Right hindlimb (tissue), 1 donor: ENCODE data around the gene TMCO4.
"Not testable (repeated sequence)": the region's sequence is repeated elsewhere in the genome, so short reads cannot be mapped to it uniquely, and the experiment has no call there.

ENCODE experiments used
- DNase-seq: peaks from one replicate; pipeline ENCODE4 v3.0.0-alpha.2; 2018

TMCO4 gene

DNA sequence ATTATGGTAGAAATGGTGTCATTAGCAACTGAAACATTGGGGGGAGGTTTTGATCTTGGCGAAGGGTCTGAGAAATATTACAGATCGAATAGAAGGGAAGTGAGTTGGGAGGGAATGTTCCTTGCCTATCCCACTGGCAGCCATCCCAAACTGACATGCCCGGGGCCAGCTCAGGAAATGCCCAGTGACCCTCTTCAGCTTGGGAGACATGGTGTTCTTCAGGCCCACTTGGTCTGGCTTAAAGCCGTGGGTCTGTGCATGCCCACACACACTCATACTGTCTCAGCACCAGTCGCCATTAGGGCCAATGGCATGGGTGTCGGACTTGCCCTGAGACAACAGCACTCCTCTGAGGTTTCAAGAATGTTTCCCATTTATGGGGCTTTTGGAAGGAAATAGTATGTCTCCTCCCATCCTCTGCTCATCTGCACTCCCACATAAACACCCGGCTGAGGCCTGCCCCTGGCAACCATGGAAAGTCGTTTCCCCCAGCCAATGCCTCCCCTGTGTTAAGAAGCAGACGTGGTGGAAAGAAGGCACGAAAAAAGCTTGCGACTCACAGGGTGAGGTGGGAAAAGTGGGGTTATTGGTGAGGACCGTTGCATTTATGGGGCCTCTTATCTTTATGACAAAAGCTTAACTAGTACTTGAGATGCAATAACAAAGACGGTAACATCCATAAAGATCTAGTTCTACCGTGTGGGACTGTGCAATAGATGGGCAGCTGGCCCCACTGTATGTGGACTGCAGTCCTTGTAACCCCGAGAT, 13.3 kb upstream of the TMCO4 start:
- no peak for DNase-seq

- DNase-seq: no peak
These were observed 11.6 kb upstream of the TMCO4 start for GRCh38 chr1:19811206-19811851.

- no peak for DNase-seq
These were observed 9.5 kb upstream of the TMCO4 start for GRCh38 chr1:19809044-19809750.

DNA sequence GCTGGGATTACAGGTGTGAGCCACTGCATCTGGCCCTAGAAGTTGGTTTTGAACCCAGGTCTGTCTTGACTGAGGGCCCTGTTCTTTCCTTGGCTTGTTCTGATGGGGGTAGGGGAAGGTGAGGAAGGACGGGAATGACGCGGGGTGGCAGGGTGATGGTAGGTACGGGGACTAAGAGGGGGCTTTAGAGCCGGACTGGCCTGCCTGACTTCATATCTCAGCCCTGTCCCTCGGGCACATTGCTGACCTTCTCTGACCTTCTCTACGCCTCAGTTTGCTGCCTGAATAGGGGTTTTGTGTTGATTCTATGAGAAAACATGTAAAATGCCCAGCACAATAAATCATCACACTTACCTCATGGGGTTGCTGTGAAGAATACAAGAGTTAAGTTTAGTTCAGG, 8.6 kb upstream of the TMCO4 start:
- no peak for DNase-seq

DNA sequence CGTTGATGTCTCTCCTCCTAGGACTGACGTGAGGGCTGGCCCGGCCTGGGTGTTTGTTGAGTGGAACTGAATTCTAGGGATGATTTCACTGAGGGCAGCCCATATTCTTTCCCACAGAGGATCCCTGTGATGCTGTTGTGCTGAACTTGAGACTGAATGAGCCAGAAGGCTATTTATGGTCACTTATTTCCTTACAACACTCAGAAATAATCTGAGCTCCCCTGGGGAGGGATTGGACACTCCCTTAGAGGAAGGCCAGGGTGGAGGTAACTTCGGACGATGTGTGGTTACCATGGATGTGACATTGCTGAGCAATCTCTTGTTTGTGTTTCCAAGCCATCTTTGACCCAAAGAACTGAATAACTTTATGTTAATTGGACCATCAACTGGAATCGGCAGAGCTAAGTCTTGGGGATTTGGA, 5.1 kb upstream of the TMCO4 start:
- DNase-seq: no peak

- DNase-seq: no peak
These were observed 2.6 kb upstream of the TMCO4 start for GRCh38 chr1:19802269-19802668.

DNA sequence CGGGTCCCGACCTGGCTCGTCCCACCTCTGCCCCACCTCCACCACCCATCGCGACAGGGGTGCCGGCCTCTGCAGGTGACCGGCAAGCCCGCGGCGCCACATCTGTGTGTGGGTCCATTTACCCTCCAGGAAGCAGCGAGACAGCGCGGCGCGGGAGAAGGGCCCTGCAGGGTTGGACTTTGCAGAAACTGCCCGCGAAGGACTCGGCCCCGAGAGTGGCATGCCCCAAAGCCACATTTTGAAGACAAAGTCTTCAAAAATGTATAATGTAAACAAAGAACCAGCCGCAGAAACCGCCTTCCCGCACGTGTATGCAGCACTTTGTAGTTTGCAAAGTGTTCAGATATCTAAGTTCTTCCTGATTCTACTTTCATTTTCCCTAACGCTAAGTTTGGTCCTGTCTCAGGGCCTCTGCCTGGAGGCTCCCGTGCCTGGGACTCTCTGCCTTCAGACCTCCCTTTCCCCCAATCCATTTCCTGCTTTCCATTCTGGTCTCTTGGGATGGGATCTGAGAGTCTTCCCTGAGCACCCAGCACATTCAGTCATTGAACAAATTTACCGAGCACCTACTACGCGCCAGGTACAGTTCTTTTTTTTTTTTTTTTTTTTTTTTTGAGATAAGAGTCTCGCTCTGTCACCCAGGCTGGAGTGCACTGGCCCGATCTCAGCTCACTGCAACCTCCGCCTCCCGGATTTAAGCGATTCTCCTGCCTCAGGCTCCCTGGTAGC, 524 bp upstream of the TMCO4 start:
- peak; percentile 58 for DNase-seq

DNA sequence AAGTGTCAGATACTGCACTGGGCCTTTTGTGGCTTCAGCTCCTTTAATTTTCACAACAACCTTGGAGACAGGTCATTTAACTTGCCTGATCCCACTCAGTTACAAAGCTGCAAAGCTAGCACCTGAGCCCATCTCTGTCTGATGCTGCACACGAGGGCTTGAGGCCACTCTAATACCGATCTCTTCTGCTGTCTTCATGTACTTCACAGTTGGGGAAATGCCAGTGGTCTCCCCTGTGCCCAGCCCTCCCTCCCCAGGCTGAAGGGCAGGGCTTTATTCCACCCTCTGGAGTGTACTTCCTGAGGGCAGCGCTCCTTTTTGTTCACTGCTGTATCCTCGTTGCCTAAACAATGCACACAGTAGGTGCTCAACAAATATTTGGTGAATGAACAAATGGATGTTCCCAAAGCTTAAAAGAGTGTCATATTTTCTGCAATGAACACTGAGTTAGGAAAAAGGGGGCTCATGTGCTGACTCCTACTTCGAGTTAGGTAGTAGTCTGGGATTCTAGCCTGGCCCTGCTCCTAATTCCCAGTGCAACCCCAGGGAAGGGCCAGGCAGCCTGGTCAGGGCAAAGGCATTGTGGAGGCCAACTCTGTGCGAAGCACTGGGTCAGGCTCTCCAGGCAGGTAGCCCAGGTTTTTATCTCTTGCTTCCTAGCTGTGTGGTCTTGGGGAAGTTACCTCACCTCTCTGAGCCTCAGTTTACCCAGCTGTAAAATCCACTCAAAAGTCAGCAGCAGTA, 1.1 kb downstream of the TMCO4 start:
- DNase-seq: no peak

DNA sequence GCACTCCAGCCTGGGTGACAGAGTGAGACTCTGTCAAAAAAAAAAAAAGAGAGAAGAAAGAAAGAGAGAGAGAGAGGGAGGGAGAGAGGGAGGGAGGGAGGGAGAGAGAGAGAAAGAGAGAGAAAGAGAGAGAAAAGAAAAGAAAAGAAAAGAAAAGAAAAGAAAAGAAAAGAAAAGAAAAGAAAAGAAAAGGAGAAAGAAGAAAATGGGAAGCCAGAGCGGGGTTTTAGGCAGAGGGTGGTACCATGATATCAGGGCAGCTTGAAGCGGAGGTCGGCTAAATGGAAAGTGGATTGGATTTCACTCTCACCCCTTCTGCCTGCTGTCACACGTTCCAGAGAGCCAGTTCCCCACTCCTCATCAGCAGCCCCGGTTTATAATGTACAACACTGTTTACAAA, 1.9 kb downstream of the TMCO4 start:
- no peak for DNase-seq

- no peak for DNase-seq
These were observed 5.1 kb downstream of the TMCO4 start for GRCh38 chr1:19794583-19794982.

DNA sequence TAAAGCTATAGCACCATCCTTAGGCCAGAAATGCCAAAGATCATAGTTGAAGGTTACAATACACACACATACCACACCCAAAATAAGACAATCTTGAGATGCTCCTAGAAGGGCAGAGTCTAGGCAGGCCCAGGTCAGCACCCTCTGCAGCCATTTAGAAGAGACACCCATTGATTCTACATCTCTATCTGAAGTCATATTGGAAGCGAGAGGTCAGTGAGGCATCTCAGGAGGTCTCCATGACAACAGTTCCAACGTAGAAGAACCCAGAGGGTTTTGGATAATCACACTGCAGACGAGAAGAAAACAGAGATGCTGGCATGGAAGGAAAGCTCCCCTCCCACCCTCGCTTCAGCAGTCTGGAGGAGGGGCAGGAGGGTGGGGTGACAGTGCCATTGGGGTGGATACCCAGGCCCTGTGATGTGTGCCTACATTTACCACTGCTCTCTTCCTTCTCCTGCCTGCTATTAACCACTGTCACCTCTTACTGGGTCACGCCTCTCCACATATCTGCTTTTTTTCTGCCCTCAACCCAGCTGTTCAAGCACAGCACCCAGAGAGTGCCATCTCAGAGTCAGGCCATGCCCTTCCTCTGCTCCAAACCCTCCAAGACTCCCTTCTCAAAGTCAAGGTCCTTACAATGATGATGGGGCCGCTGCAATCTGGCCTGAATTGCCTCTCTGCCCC, 6.2 kb downstream of the TMCO4 start:
- DNase-seq: no peak

DNA sequence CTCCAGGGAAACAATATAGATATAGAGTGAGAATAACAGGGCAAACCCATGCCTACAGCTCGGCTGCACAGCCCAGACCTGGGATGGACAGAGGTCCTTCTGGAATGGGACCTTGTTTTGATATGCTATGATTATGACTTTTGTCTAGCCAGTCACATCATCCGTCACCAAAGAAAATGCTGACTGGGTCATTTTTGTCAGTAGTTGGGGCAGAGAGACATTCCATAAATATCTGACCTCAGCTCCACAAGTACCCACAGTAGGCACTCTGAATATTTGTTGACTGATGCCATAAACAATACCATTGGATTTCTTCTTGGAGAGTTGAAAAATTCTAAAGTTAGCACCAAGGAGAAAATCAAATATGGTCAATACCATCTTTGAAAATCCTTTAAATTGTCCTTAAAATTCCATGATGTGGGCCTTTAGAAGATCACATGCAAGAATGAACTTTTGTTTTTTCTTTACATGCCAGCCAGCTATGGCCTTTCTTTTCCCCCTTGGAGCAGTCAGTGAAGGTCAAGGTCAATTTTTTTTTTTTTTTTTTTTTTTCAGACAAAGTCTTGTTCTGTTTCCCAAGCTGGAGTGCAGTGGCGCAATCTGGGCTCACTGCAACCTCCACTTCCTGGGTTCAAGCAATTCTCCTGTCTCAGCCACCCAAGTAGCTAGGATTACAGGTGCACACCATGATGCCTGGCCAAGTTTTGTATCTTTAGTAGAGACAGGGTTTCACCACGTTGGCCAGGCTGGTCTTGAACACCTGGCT, 7.3 kb downstream of the TMCO4 start:
- DNase-seq: no peak

DNA sequence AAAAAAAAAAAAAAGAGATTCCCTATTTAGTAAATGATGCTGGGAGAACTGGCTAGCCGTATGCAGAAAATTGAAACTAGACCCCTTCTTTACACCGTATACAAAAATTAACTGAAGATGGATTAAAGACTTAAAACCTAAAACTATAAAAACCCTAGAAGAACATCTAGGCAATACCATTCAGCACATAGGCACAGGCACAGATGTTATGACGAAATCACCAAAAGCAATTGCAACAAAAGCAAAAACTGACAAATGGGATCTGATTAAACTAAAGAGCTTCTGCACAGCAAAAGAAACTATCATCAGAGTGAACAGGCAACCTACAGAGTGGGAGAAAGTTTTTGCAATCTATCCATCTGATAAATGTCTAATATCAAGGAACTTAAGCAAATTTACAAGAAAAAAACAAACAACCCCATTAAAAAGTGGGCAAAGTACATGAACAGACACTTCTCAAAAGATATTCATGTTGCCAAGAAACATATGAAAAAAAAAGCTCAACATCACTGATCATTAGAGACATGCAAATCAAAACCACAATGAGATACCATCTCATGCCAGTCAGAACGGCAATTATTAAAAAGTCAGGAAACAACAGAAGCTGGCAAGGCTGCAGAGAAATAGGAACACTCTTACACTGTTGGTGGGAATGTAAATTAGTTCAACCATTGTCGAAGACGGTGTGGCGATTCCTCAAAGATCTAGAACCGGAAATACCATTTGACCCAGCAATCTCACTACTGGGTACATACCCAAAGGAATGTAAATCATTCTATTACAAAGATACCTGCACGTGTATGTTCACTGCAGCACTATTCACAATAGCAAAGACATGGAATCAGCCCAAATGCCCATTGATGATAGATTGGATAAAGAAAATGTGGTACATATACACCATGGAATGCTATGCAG, 9.4 kb downstream of the TMCO4 start:
- DNase-seq: not testable (repeated sequence)

GRCh38 chr1:19786988-19787423, 12.7 kb downstream of the TMCO4 start:
- no peak for DNase-seq

DNA sequence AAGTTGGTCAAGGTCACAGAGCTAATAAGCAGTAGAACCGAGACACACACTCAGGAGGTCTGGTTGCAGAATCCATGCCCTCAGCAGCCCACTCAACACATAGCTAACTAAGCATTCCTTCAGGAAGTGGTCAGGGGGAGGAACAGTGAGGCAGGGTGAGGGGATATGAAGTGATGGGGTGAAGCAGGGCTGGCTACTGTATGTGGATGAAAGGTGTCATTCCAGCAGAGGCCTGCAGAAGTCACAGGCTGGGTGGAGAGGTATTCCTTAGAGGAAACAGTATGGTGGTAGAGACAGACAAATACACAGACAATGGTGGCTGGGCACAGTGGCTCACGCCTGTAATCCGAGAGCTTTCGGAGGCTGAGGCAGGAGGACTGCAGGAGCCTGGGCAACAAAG, 14.1 kb downstream of the TMCO4 start:
- DNase-seq: no peak

DNA sequence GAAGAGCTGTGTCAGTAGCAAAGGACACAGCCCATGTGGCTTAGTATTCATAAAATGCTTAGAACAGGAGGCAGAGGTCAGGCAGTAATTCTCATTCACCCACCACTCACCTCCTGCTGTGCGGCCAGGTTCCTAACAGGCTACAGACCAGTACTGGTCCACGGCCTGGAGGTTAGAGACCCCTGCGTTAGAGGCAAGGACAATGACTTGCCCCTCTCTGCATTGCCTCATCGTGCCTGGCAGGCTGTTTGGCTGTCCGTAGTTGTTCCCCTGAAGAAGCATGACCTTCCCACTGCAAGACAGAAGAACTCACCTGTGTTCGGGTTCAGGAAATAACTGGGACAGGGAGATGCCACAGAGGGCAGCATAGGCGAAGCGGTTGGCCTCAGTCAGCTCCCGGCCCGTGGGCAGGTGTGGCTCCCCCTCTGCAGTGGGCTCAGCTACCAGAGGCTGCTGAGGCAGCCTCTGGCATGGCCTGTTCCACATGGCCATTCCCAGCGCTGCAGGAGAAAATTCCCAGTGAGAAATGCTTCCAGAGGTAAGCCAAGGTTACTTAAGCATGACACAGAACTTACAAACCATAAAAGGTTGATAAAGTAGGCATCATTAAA, 19.3 kb downstream of the TMCO4 start:
- DNase-seq: no peak

DNA sequence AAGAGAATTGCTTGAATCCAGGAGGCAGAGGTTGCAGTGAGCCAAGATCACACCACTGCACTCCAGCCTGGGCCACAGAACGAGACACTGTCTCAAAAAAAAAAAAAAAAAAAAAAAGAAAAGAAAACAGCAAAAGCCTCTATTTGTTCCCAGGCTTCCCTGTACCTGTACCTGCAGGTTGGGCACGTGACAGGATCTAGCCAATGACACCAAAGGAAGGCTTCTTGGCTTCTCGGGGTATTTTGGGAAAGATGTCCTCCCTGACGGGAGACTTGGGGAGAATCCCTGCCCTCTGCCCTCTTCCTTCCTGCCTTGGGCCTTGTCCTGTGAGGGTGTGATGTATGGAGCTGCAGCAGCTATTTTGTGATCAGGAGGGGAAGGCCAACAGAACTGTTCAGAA, 22.8 kb downstream of the TMCO4 start:
- no peak for DNase-seq

DNA sequence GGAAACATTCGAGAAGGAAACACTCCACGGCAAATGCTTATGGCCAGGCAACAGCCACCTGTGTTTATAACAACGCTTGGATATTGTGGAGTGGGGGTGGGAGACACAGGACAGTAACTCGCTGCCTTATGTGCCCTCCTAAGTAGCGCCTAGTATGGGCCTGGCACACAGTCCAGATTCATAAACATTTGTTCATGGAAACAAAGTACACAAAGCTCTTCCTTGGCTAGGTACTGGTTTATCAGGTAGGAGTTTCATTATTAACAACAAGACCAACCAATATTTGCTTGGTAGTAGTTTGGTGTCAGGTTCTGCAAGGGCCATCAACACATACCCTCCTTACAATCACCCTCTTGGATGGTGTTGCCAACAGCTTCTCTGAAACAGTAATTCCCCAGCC, 23.4 kb downstream of the TMCO4 start:
- no peak for DNase-seq

GRCh38 chr1:19775831-19776230, 23.9 kb downstream of the TMCO4 start:
- no peak for DNase-seq

GRCh38 chr1:19775317-19775716, 24.4 kb downstream of the TMCO4 start:
- DNase-seq: no peak
